ENCODE measurements around the gene CCDC187. TPM values are rescaled to one million over a fixed set of nuclear protein-coding genes. Genes with fewer than 3 reads are reported as not detected.
A peak's percentile ranks its signal among the peaks of the same experiment; 100 is the strongest.
"Not testable (repeated sequence)": the region's sequence is repeated elsewhere in the genome, so short reads cannot be mapped to it uniquely, and the experiment has no call there.

The CCDC187 gene
- not detected in 2 replicates for total RNA-seq (2021)
- not detected for Bru-seq, nascent RNA
- BruChase-seq, experiment 1, labeled RNA remaining after a 2-hour chase: not detected
- BruChase-seq, experiment 2, labeled RNA remaining after a 6-hour chase: percentile 13 among the genes with signal in this experiment
- long read RNA-seq: 0 reads

DNA sequence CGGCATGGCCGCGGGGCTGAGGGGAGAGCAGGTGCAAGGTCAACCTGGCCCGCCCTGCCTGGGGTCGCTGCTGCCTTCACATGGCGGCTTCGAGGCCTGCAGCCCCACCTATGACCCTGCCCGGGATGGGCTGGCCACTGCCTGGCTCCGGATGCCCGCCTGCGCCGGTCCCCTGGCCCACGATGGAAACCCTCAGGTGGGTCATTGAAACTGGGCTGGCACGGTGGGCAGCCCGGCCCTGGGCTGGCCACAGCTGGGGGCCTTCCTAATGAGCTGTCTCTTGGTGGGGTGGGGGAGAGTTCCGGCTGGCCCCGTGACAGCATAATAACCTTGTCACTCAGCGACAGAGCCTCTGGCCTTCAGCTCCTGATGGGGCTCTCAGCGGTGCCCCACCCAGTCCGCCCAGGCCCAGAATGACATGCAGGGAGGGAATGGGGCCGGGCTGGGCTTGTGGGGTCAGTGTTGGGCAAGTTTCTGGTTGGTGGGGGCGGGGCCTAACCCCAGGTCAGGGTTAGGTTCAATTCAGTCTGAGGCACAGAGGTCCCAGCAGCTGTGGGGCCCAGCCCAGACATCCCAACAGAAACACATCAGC is at the start of gene CCDC187:
TSS of gene CCDC187 (minus strand) at position 270 of the 592 bp plus-strand sequence. CDS start at position 6, 264 bp downstream.
- ChIA-PET CTCF (no interaction called here), POLR2A (ENCODE audit: low non-redundant PET) (no interaction called here)
- Histone ChIP-seq H3K4me1 (ENCODE audit: insufficient read depth, low read length, poor library complexity, severe bottlenecking) (peaks cover 3% of the 10 kb centered on the region), H3K27ac (ENCODE audit: low read depth, low read length, poor library complexity, severe bottlenecking) (no peak within 1 kb of the TSS), H3K4me3 (ENCODE audit: low read depth, low read length, poor library complexity, severe bottlenecking) (no peak within 1 kb of the TSS), H3K36me3 (ENCODE audit: insufficient read depth, low read length, poor library complexity, severe bottlenecking) (no peaks in the 10 kb centered on the region), H3K9me3 (ENCODE audit: low read depth, low read length, poor library complexity, severe bottlenecking) (no peaks in the 10 kb centered on the region), H3K27me3 (replicated peaks; ENCODE audit: insufficient read depth, low read depth, low read length, poor library complexity) (no peaks in the 10 kb centered on the region)
- intact Hi-C loops (cut with micrococcal nuclease; ENCODE audit: unreplicated experiment): no loop called here
- no peak for TF ChIP-seq EZH2 (IDR thresholded peaks at IDR 0.05; ENCODE audit: borderline replicate concordance, low read depth, low read length, poor library complexity, severe bottlenecking)
- TF ChIP-seq, protein P1, sequence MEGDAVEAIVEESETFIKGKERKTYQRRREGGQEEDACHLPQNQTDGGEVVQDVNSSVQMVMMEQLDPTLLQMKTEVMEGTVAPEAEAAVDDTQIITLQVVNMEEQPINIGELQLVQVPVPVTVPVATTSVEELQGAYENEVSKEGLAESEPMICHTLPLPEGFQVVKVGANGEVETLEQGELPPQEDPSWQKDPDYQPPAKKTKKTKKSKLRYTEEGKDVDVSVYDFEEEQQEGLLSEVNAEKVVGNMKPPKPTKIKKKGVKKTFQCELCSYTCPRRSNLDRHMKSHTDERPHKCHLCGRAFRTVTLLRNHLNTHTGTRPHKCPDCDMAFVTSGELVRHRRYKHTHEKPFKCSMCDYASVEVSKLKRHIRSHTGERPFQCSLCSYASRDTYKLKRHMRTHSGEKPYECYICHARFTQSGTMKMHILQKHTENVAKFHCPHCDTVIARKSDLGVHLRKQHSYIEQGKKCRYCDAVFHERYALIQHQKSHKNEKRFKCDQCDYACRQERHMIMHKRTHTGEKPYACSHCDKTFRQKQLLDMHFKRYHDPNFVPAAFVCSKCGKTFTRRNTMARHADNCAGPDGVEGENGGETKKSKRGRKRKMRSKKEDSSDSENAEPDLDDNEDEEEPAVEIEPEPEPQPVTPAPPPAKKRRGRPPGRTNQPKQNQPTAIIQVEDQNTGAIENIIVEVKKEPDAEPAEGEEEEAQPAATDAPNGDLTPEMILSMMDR (conservative IDR thresholded peaks at IDR 0.05; ENCODE audit: low read depth, low read length): no peak
- BruUV-seq (replicated peaks): no TSS peak
- DNase-seq (ENCODE audit: low spot score): no peak

DNA sequence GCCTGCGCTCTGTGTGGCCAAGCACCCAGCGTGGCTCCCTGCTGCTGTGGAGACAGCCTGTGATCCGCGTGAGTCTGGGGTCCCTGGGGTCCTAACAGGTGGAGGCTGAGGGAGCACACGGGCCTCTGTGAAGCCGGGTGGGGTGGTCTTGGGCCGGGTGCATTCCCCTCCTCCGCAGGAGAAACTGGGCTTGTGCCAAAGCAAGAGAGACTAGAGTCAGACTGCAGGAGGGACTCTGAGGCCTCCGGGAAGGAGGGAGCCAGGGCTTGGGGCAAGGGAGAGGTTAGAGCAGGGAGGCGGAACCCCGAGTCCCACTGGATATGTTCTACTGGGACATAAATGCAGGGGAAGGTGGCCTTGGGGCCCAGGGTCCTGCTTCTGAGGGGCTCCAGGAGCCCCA is 49.2 kb upstream of the CCDC187 start:
- CTCF ChIA-PET: no interaction called here
- no TSS peak for BruUV-seq (replicated peaks)
- no peak overlapping the region for H3K27ac ChIP-seq (ENCODE audit: low read depth, low read length, poor library complexity, severe bottlenecking)

DNA sequence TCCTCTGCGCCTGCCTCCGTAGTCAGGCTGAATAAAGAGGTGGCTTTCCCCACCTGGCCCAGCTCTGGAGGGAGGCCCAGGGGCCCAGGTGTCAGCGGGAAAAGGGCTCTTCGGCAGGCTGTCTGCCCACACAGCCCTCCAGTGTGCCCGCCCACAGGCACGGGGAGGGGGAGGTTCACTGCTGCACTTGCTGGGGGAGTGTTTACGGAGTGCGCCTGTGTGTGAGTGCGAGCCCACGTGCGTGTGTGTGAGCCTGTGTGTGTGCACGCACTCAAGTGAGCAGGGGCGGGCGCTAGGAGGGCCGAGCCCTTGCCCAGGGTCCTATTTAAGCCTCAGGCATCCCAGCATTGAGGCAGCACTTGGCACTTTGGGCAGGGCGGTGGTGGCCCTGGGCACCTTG is 48.8 kb upstream of the CCDC187 start:
- Histone ChIP-seq H3K4me1 (ENCODE audit: insufficient read depth, low read length, poor library complexity, severe bottlenecking) (no peaks in the 10 kb centered on the region), H3K27ac (ENCODE audit: low read depth, low read length, poor library complexity, severe bottlenecking) (no peak overlapping the region), H3K27me3 (replicated peaks; ENCODE audit: insufficient read depth, low read depth, low read length, poor library complexity) (no peaks in the 10 kb centered on the region), H3K9me3 (ENCODE audit: low read depth, low read length, poor library complexity, severe bottlenecking) (no peaks in the 10 kb centered on the region), H3K4me3 (ENCODE audit: low read depth, low read length, poor library complexity, severe bottlenecking) (no peak overlapping the region), H3K36me3 (ENCODE audit: insufficient read depth, low read length, poor library complexity, severe bottlenecking) (no peaks in the 10 kb centered on the region)
- CTCF ChIA-PET: no interaction called here
- no TSS peak for BruUV-seq (replicated peaks)
- peak; percentile 37 for DNase-seq (ENCODE audit: low spot score)
- POLR2A ChIA-PET (ENCODE audit: low non-redundant PET): no interaction called here
- no peak for TF ChIP-seq EZH2 (IDR thresholded peaks at IDR 0.05; ENCODE audit: borderline replicate concordance, low read depth, low read length, poor library complexity, severe bottlenecking)
- TF ChIP-seq, protein P1 (conservative IDR thresholded peaks at IDR 0.05; ENCODE audit: low read depth, low read length): no peak
- intact Hi-C loops (cut with micrococcal nuclease; ENCODE audit: unreplicated experiment): no loop called here

More for the DNA sequence above, 49.2 kb upstream of the CCDC187 start:
- no peak overlapping the region for H3K4me3 ChIP-seq (ENCODE audit: low read depth, low read length, poor library complexity, severe bottlenecking)
- TF ChIP-seq, protein P1 (conservative IDR thresholded peaks at IDR 0.05; ENCODE audit: low read depth, low read length): no peak
- no peak for TF ChIP-seq EZH2 (IDR thresholded peaks at IDR 0.05; ENCODE audit: borderline replicate concordance, low read depth, low read length, poor library complexity, severe bottlenecking)
- H3K36me3 ChIP-seq (ENCODE audit: insufficient read depth, low read length, poor library complexity, severe bottlenecking): no peaks in the 10 kb centered on the region
- H3K4me1 ChIP-seq (ENCODE audit: insufficient read depth, low read length, poor library complexity, severe bottlenecking): no peaks in the 10 kb centered on the region
- POLR2A ChIA-PET (ENCODE audit: low non-redundant PET): no interaction called here
- no peak for DNase-seq (ENCODE audit: low spot score)
- H3K9me3 ChIP-seq (ENCODE audit: low read depth, low read length, poor library complexity, severe bottlenecking): no peaks in the 10 kb centered on the region
- no peaks in the 10 kb centered on the region for H3K27me3 ChIP-seq (replicated peaks; ENCODE audit: insufficient read depth, low read depth, low read length, poor library complexity)
- intact Hi-C loops (cut with micrococcal nuclease; ENCODE audit: unreplicated experiment): no loop called here

DNA sequence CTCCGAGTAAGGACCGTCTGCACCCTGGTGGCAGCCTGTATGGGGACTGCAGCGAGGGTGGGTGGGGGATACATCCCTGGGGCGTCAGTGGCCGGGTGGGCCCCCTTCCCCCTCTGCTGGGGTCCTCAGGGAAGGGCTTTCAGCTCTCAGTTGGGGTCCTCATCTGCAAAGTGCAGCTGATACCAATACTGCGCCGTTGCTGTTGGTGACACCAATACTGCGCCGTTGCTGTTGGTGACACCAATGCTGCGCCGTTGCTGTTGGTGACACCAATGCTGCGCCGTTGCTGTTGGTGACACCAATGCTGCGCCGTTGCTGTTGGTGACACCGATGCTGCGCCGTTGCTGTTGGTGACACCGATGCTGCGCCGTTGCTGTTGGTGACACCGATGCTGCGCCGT is 48.0 kb upstream of the CCDC187 start:
- CTCF ChIA-PET; BruUV-seq (replicated peaks); H3K4me1 ChIP-seq (ENCODE audit: insufficient read depth, low read length, poor library complexity, severe bottlenecking); H3K27ac ChIP-seq (ENCODE audit: low read depth, low read length, poor library complexity, severe bottlenecking); POLR2A ChIA-PET (ENCODE audit: low non-redundant PET); H3K27me3 ChIP-seq (replicated peaks; ENCODE audit: insufficient read depth, low read depth, low read length, poor library complexity); H3K36me3 ChIP-seq (ENCODE audit: insufficient read depth, low read length, poor library complexity, severe bottlenecking); H3K9me3 ChIP-seq (ENCODE audit: low read depth, low read length, poor library complexity, severe bottlenecking); intact Hi-C loops (cut with micrococcal nuclease; ENCODE audit: unreplicated experiment); DNase-seq (ENCODE audit: low spot score); H3K4me3 ChIP-seq (ENCODE audit: low read depth, low read length, poor library complexity, severe bottlenecking): not testable (repeated sequence)
